HG02943 (cell line): ENCODE data around the gene EHD4.

Source experiments
- ATAC-seq: cut with Tn5 transposase; IDR thresholded peaks from one replicate; pipeline ENCODE4 v1.9.1; 2021; ENCODE audit warnings: mild to moderate bottlenecking, low read depth, moderate library complexity; ENCODE audit not compliant: unreplicated experiment

Gene EHD4

GRCh38 chr15:41961001-41961518 is 11.3 kb downstream of the EHD4 start:
- no peak for ATAC-seq

GRCh38 chr15:41958002-41958420 is 14.3 kb downstream of the EHD4 start:
- ATAC-seq, result no peak

DNA sequence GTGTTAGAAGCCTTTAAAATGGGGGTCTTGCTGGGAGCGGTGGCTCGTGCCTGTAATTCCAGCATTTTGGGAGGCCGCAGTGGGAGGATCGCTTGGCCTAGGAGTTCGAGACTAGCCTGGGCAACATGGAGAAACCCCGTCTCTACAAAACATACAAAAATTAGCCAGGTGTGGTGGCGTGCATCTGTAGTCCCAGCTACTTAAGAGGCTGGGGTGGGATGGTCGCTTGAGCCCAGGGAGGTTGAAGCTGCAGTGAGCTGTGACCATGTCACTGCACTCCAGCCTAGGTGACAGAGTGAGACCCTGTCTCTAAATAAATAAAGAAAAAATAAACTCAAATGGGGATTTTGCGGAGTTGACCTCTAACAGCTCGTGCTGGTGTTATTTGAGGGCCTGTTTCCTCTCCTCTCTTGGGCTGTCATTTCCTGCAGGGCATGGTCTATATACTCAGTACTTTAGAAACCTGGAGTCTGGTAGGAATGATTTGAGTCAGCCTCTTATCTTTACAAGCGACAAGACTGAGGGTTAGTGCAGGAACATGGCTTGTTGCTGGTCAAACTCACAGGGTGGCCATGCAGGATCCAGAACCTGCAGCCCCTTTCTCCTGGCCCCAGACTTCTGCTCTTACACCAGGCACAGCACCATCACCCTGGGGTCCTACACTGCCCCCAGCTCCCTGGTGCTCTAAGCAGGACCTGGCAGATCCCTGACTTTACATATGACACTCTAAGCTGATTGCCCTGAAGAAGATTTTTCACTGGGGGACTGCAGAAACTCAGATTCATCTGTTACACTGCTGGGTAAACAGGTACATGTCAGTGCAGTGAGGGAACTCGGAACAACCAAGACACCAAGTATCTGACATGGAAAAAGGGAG is 15.1 kb downstream of the EHD4 start:
- ATAC-seq, result no peak

DNA sequence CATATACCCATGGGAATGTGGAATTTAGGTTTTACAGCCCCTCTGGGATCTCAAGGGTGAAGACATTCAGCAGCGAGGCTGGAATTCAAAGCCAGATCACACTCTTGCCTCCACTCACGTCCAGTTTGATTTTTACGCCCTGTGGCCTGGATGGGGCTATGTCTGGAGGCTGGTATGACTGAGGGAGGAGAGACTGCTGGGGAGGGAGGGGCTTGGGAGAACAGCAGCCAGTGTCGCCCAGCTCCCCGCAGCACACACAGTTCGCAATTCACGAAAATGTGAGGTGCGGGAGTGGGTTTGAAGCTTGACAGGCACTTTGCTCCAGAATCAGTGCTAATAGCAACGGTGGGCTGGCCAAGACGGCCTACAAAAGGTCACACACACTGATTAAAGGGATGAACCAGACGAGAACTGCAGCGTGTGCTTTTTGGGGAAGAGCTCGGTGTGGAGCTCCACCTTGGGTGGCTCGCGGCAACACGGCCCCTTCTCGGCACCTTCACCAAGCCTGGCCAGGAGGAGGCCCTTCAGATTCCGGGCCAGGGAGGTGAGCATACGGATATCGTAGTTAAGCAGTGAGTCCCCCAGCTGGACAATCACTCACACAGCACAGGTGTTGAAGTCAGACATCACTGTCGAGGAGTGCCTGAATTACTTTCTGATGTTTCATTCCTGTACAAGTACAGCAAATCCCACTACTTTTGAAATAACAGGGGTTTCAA is 16.4 kb downstream of the EHD4 start:
- no peak for ATAC-seq

- ATAC-seq, result no peak
Observed at GRCh38 chr15:41955100-41955499, 17.3 kb downstream of the EHD4 start.

GRCh38 chr15:41954036-41954435 is 18.3 kb downstream of the EHD4 start:
- ATAC-seq, result no peak

GRCh38 chr15:41952013-41952563 is 20.3 kb downstream of the EHD4 start:
- ATAC-seq, result no peak

DNA sequence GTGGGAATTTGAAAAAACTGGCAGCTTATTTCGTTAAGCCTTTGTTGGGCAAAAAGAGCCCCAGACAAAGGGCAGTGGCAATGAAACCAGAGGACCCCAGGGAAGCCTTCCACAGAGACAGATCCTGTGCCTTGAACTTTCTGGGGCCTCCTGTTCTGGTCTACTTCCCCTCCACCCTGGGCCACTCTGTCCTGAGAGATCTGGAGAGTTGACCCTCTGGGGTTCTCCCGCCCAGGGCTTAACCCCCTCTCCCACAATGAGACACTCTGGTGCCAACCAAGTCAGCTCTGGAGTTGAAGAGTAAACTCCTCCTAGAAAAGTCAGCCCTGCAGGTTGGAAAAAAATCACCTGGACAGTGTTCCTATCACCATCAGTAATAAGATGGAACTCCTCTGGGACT is 20.8 kb downstream of the EHD4 start:
- no peak for ATAC-seq

- no peak for ATAC-seq
Observed at GRCh38 chr15:41950489-41950888, 21.9 kb downstream of the EHD4 start.

GRCh38 chr15:41950127-41950483 is 22.3 kb downstream of the EHD4 start:
- ATAC-seq, result no peak

GRCh38 chr15:41949401-41950126 is 22.8 kb downstream of the EHD4 start:
- ATAC-seq, result no peak

DNA sequence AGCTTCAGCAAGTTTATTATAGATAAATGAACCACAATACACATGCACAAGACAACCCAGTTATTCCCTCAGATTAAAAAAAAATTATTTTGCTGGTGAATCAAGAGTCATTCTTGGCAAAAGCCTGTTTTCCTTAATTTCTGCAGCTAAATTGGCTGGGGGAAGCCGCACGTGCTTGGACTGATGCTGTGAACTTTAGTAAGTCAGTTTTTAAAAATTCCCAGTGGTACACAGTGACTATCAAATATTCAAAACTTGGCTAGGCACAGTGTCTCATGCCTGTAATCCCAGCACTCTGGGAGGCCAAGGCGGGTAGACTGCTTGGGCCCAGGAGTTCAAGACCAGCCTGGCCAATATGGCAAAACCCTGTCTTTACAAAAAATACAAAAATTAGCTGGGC is 23.9 kb downstream of the EHD4 start:
- ATAC-seq, result no peak

GRCh38 chr15:41946970-41947369 is 25.4 kb downstream of the EHD4 start:
- ATAC-seq, result no peak

DNA sequence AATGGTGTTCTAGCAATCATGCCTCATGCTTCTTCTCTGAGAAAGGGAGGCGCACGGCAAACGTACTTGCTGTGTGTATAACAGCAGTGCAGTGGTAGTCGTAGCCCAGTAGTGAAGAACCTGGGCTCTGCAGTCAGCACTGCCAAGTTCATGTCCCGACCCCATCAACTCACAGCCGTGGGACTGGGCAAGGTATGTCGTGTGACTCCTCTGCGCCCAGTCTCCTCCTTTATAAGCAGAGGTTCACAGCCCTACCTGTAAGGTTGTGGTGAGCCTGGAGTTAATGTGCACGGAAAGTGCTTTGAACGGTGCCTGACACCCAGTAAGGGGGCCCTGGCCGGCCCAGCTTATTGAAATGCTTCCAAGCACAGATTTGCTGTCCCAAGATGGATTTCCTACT is 26.6 kb downstream of the EHD4 start:
- no peak for ATAC-seq

DNA sequence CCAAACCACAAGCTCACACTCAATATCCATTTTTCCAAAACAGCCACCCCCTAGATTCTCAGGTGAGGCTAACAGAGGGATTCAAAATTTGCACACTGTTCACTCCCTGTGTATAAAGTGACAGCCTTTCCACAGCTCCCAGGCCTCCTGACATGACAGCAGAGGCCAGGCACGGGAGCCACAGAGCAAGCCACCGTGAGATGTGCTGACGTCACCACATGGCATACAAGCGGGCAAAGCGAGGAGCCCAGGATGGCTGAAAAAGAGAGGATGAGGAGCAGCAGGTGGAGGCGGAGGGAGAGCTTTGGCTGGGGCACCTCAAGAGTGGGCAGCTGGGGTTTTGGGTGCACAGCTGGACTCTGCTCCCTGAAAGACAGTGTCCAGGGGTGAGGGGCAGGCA is 27.1 kb downstream of the EHD4 start:
- ATAC-seq, result no peak

GRCh38 chr15:41944313-41944940 is 27.9 kb downstream of the EHD4 start:
- no peak for ATAC-seq

- ATAC-seq, result no peak
Observed at GRCh38 chr15:41943543-41944312, 28.6 kb downstream of the EHD4 start.

- no peak for ATAC-seq
Observed at GRCh38 chr15:41942886-41943285, 29.5 kb downstream of the EHD4 start.

DNA sequence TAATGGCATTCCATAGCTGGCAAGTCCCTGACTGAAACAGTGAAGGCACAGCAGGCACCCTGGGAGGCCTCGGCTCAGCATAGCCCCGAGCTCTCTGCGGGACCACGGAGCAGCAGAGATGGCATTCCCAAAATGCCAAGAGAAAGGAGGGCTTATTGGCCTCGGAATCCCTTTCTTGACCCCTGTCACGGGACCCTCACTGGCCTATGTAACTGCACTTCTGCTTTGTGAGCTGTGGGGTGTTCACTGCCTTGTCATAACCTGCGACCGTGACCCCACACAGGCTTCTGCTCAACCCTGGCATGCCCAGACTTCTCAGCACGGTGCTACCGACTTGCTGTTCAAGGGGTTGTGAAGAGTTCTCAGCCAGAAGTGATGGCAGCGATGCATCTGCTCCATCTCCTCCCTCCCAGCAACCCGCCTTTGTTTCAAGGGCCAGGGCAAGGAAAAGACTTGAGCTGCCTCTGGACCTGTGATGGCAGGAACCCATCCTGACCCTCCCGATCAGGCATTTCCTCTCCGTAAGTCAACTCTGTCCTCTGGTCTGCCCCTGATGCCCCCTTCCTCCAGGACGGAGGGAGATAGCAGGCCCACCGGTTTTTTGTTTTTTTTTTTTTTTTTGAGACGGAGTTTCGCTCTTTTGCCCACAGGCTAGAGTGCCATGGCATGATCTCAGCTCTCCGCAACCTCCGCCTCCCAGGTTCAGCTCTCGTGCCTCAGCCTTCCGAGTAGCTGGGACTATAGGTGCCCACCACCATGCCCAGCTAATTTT is 30.5 kb downstream of the EHD4 start:
- ATAC-seq, result no peak
